Liver (tissue), 9 donors: ENCODE data around the gene SAMD4B. TPM values are rescaled to one million over a fixed set of nuclear protein-coding genes. Genes with fewer than 3 reads are reported as not detected.
A peak's percentile ranks its signal among the peaks of the same experiment; 100 is the strongest.

Experiments
- DNase-seq: peaks from one replicate; pipeline ENCODE4 v3.0.0-alpha.2; 2017; ENCODE audit warnings: low spot score
- H3K27ac ChIP-seq, 2 donors: one replicate each; pipeline ENCODE4 v1.7.0; 2013; ENCODE audit warnings: inconsistent platforms in 2 of 2, low read length in 2 of 2, control low read depth in 1 of 2, low read depth in 1 of 2, mild to moderate bottlenecking in 1 of 2
- H3K27me3 ChIP-seq, 4 donors: one replicate each; pipeline versions ENCODE4 v1.6.1 to v1.7.0; 2013; ENCODE audit warnings: low read length in 3 of 4, inconsistent platforms in 1 of 4, mild to moderate bottlenecking in 1 of 4, moderate library complexity in 1 of 4; ENCODE audit not compliant: control insufficient read depth in 4 of 4, insufficient read depth in 4 of 4
- H3K36me3 ChIP-seq, 4 donors: one replicate each; pipeline versions ENCODE4 v1.6.1 to v1.7.0; 2013; ENCODE audit warnings: low read length in 3 of 4, mild to moderate bottlenecking in 3 of 4, low read depth in 1 of 4, moderate library complexity in 1 of 4; ENCODE audit not compliant: control insufficient read depth in 4 of 4, insufficient read depth in 3 of 4
- H3K4me1 ChIP-seq, 4 donors: one replicate each; pipeline versions ENCODE4 v1.6.1 to v1.7.0; 2013; ENCODE audit warnings: low read length in 3 of 4, mild to moderate bottlenecking in 3 of 4, moderate library complexity in 1 of 4; ENCODE audit not compliant: control insufficient read depth in 4 of 4, insufficient read depth in 4 of 4
- H3K4me3 ChIP-seq, 3 donors: one replicate each; pipeline versions ENCODE4 v1.6.1 to v1.7.0; 2013; ENCODE audit warnings: low read length in 3 of 3, control low read depth in 1 of 3, low read depth in 1 of 3, mild to moderate bottlenecking in 1 of 3
- H3K9ac ChIP-seq, 2 donors: one replicate each; pipeline ENCODE4 v1.7.0; 2013; ENCODE audit warnings: low read length in 2 of 2, mild to moderate bottlenecking in 2 of 2, moderate library complexity in 2 of 2, control low read depth in 1 of 2, low read depth in 1 of 2
- H3K9me3 ChIP-seq, 4 donors: one replicate each; pipeline versions ENCODE4 v1.6.1 to v1.7.0; 2013; ENCODE audit warnings: low read length in 3 of 4; ENCODE audit not compliant: control insufficient read depth in 4 of 4
- ATF3 ChIP-seq: IDR thresholded peaks from 2 replicates; pipeline ENCODE4 v1.6.1; 2016; ENCODE audit warnings: antibody characterized with exemption
- EGR1 ChIP-seq, 2 donors: IDR thresholded peaks; 2 replicates each; pipeline ENCODE4 v1.6.1; 2016 to 2018; ENCODE audit warnings: antibody characterized with exemption in 2 of 2, low read depth in 2 of 2
- FOXA1 ChIP-seq: IDR thresholded peaks from 2 replicates; pipeline ENCODE4 v1.6.1; 2016; ENCODE audit warnings: antibody characterized with exemption
- FOXA2 ChIP-seq: IDR thresholded peaks from 2 replicates; pipeline ENCODE4 v1.6.1; 2016; ENCODE audit warnings: antibody characterized with exemption
- GABPA ChIP-seq, 2 donors: IDR thresholded peaks in 1 of 2; conservative IDR thresholded peaks in 1 of 2; 2 replicates each; pipeline ENCODE4 v1.6.1; 2016; ENCODE audit warnings: antibody characterized with exemption in 2 of 2, mild to moderate bottlenecking in 1 of 2, moderate library complexity in 1 of 2
- HNF4A ChIP-seq, 2 donors: conservative IDR thresholded peaks; 2 replicates each; pipeline ENCODE4 v1.6.1; 2016; ENCODE audit warnings: antibody characterized with exemption in 2 of 2, mild to moderate bottlenecking in 2 of 2
- HNF4G ChIP-seq: IDR thresholded peaks from 2 replicates; pipeline ENCODE4 v1.6.1; 2016; ENCODE audit warnings: antibody characterized with exemption
- JUND ChIP-seq, 2 donors: IDR thresholded peaks; 2 replicates each; pipeline ENCODE4 v1.6.1; 2016; ENCODE audit warnings: antibody characterized with exemption in 2 of 2
- MAX ChIP-seq: IDR thresholded peaks from 2 replicates; pipeline ENCODE4 v1.6.1; 2016; ENCODE audit warnings: antibody characterized with exemption
- NR2F2 ChIP-seq: IDR thresholded peaks from 2 replicates; pipeline ENCODE4 v1.6.1; 2016; ENCODE audit warnings: antibody characterized with exemption
- RAD21 ChIP-seq, 2 donors: IDR thresholded peaks; 2 replicates each; pipeline ENCODE4 v1.6.1; 2016; ENCODE audit warnings: antibody characterized with exemption in 2 of 2, mild to moderate bottlenecking in 2 of 2
- RXRA ChIP-seq, 2 donors: IDR thresholded peaks; 2 replicates each; pipeline ENCODE4 v1.6.1; 2017 to 2018; ENCODE audit warnings: antibody characterized with exemption in 2 of 2, mild to moderate bottlenecking in 1 of 2
- SP1 ChIP-seq: IDR thresholded peaks from 2 replicates; pipeline ENCODE4 v1.6.1; 2018; ENCODE audit warnings: antibody characterized with exemption, mild to moderate bottlenecking
- TAF1 ChIP-seq: conservative IDR thresholded peaks from 2 replicates; pipeline ENCODE4 v1.6.1; 2016; ENCODE audit warnings: antibody characterized with exemption, mild to moderate bottlenecking
- YY1 ChIP-seq: IDR thresholded peaks from 2 replicates; pipeline ENCODE4 v1.6.1; 2016; ENCODE audit warnings: antibody characterized with exemption, mild to moderate bottlenecking
- WGBS: extraction: QIAGEN DNeasy Blood & Tissue Kit; methylation state at CpG from one replicate; pipeline ENCODE4 v1.1.7; 2013; 5-methylcytosine and 5-hydroxymethylcytosine counted together
- polyA plus RNA-seq, 2 donors: library from polyadenylated mRNA; stranded (reverse) in 1 of 2; unstranded in 1 of 2; fragments of 200-250 nt in 1 of 2; fragments of >200 nt in 1 of 2; fragmentation: Nextera tagmentation in 1 of 2; extraction: Ambion mirVana in 1 of 2; gene quantifications; one replicate each; pipeline versions ENCODE4 v1.2.1 to v1.2.3, GENCODE V29; 2013 to 2015
- total RNA-seq, 2 donors: library from RNA; depleted of rRNA; stranded (reverse); fragments of >200 nt; gene quantifications; one replicate each; pipeline ENCODE4 v1.2.3, GENCODE V29; 2014
- TF ChIP-seq, protein P1 (sequence below): fragments of 150-350 bp; IDR thresholded peaks from 2 replicates; pipeline ENCODE4 v1.5.1; 2017; ENCODE audit warnings: improper control_type of control experiment, low read depth, low read length; ENCODE audit not compliant: missing input control
- TF ChIP-seq, protein P2 (sequence below): IDR thresholded peaks from 2 replicates; pipeline ENCODE4 v1.6.1; 2016; ENCODE audit warnings: antibody characterized with exemption, mild to moderate bottlenecking
- TF ChIP-seq, protein P3 (sequence below): IDR thresholded peaks from 2 replicates; pipeline ENCODE4 v1.6.1; 2016; ENCODE audit warnings: antibody characterized with exemption
- donor health status: healthy.
- donor health status: healthy.
- donor health status: healthy.
- donor health status: healthy.
- donor health status: healthy.

The SAMD4B gene
- total and polyA plus RNA-seq, 4 donors: 17.3 to 39.4 (median 30.5) TPM

- TF ChIP-seq HNF4G (no peak), ATF3 (peak; percentile 99), TAF1 (no peak), FOXA2 (peak; percentile 18), SP1 (peak; percentile 87), JUND (IDR thresholded peaks at IDR 0.05) (peak in 1 of 2 donors; percentile 79), NR2F2 (peak; percentile 57), GABPA (IDR thresholded peaks at IDR 0.05 in 1 of 2, conservative IDR thresholded peaks at IDR 0.05 in 1 of 2) (peak; percentile 65 to 84), MAX (peak; percentile 79), FOXA1 (peak; percentile 54), RXRA (IDR thresholded peaks at IDR 0.05) (peak; percentile 45 to 51), YY1 (peak; percentile 27), RAD21 (IDR thresholded peaks at IDR 0.05) (peak; percentile 46 to 62), HNF4A (conservative IDR thresholded peaks at IDR 0.05) (peak; percentile 69 to 70), EGR1 (IDR thresholded peaks at IDR 0.05; ENCODE audit: low read depth in 2 of 2) (peak; percentile 13 to 55)
- TF ChIP-seq, protein P1, sequence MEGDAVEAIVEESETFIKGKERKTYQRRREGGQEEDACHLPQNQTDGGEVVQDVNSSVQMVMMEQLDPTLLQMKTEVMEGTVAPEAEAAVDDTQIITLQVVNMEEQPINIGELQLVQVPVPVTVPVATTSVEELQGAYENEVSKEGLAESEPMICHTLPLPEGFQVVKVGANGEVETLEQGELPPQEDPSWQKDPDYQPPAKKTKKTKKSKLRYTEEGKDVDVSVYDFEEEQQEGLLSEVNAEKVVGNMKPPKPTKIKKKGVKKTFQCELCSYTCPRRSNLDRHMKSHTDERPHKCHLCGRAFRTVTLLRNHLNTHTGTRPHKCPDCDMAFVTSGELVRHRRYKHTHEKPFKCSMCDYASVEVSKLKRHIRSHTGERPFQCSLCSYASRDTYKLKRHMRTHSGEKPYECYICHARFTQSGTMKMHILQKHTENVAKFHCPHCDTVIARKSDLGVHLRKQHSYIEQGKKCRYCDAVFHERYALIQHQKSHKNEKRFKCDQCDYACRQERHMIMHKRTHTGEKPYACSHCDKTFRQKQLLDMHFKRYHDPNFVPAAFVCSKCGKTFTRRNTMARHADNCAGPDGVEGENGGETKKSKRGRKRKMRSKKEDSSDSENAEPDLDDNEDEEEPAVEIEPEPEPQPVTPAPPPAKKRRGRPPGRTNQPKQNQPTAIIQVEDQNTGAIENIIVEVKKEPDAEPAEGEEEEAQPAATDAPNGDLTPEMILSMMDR: peak; percentile 65
- TF ChIP-seq, protein P2, sequence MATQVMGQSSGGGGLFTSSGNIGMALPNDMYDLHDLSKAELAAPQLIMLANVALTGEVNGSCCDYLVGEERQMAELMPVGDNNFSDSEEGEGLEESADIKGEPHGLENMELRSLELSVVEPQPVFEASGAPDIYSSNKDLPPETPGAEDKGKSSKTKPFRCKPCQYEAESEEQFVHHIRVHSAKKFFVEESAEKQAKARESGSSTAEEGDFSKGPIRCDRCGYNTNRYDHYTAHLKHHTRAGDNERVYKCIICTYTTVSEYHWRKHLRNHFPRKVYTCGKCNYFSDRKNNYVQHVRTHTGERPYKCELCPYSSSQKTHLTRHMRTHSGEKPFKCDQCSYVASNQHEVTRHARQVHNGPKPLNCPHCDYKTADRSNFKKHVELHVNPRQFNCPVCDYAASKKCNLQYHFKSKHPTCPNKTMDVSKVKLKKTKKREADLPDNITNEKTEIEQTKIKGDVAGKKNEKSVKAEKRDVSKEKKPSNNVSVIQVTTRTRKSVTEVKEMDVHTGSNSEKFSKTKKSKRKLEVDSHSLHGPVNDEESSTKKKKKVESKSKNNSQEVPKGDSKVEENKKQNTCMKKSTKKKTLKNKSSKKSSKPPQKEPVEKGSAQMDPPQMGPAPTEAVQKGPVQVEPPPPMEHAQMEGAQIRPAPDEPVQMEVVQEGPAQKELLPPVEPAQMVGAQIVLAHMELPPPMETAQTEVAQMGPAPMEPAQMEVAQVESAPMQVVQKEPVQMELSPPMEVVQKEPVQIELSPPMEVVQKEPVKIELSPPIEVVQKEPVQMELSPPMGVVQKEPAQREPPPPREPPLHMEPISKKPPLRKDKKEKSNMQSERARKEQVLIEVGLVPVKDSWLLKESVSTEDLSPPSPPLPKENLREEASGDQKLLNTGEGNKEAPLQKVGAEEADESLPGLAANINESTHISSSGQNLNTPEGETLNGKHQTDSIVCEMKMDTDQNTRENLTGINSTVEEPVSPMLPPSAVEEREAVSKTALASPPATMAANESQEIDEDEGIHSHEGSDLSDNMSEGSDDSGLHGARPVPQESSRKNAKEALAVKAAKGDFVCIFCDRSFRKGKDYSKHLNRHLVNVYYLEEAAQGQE: peak; percentile 52
- TF ChIP-seq, protein P3, sequence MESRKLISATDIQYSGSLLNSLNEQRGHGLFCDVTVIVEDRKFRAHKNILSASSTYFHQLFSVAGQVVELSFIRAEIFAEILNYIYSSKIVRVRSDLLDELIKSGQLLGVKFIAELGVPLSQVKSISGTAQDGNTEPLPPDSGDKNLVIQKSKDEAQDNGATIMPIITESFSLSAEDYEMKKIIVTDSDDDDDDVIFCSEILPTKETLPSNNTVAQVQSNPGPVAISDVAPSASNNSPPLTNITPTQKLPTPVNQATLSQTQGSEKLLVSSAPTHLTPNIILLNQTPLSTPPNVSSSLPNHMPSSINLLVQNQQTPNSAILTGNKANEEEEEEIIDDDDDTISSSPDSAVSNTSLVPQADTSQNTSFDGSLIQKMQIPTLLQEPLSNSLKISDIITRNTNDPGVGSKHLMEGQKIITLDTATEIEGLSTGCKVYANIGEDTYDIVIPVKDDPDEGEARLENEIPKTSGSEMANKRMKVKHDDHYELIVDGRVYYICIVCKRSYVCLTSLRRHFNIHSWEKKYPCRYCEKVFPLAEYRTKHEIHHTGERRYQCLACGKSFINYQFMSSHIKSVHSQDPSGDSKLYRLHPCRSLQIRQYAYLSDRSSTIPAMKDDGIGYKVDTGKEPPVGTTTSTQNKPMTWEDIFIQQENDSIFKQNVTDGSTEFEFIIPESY: peak; percentile 95
- H3K4me3 ChIP-seq: peak within 1 kb of the TSS; percentile 15 to 94 (median 80)
- peaks cover 5 to 32% (median 11%) of the 10 kb centered on the region in 4 donors for H3K4me1 ChIP-seq
- H3K27ac ChIP-seq: peak within 1 kb of the TSS; percentile 89 to 98
- H3K36me3 ChIP-seq: peaks cover 0 to 9% (median 0%) of the 10 kb centered on the region in 4 donors
- no peaks in the 10 kb centered on the region for H3K27me3 ChIP-seq
- peak within 1 kb of the TSS; percentile 64 to 98 for H3K9ac ChIP-seq
- under 1% methylated on average over 60 of the region's 60 CpGs for WGBS
- no peaks in the 10 kb centered on the region for H3K9me3 ChIP-seq
- peak; percentile 98 for DNase-seq
Measured at GRCh38 chr19:39412100-39412866, 70.1 kb downstream of the SAMD4B start, which contains the start of gene PLEKHG2. TSS of gene PLEKHG2 (plus strand) at chr19:39412669. CDS start at chr19:39414087, 1,418 bp downstream.
